PC-3 (cell line): ENCODE results near the gene IL1RAPL1. TPM values are rescaled to one million over a fixed set of nuclear protein-coding genes. Genes with fewer than 3 reads are reported as not detected.

Experiments used
- ATAC-seq: fragments of 200-7000 bp; cut with Tn5 transposase; 2 replicates; pipeline ENCODE4 v1.9.1; 2020; ENCODE audit warnings: mild to moderate bottlenecking, moderate library complexity
- BruUV-seq: library from RNA; stranded (reverse); fragments of 400-500 nt; replicated peaks from 2 replicates; lab custom pipeline; 2021; lab: Mats Ljungman, UMichigan
- CTCF ChIA-PET: fragments of 300-600 bp; sonication (Branson Sonifier 250); formaldehyde crosslinking; loops from one replicate; lab custom pipeline; 2022; ENCODE audit warnings: antibody characterized with exemption; lab: Charles Lee
- POLR2A ChIA-PET: fragments of 300-600 bp; sonication (Branson Sonifier 250); formaldehyde crosslinking; loops from one replicate; lab custom pipeline; 2022; ENCODE audit warnings: antibody characterized with exemption; ENCODE audit not compliant: unreplicated experiment; lab: Charles Lee
- DNase-seq: peaks from one replicate; pipeline ENCODE4 v3.0.0-alpha.2; 2015
- H2AFZ ChIP-seq: fragments of 300-600 bp; sonication (generic); 2 replicates; pipeline ENCODE4 v1.6.0; 2016; ENCODE audit warnings: antibody characterized with exemption, low read length
- H3F3A ChIP-seq: fragments of 300-600 bp; sonication (generic); one replicate; pipeline ENCODE4 v1.6.0; 2017; ENCODE audit warnings: antibody characterized with exemption, low read length, control low read depth, mild to moderate bottlenecking; ENCODE audit not compliant: unreplicated experiment
- H3K27ac ChIP-seq: fragments of 300-600 bp; sonication (generic); 2 replicates; pipeline ENCODE4 v1.5.1; 2016; ENCODE audit warnings: mild to moderate bottlenecking, low read length
- H3K27me3 ChIP-seq: fragments of 300-600 bp; sonication (generic); 2 replicates; pipeline ENCODE4 v1.6.1; 2016; ENCODE audit warnings: low read length, mixed read lengths
- H3K36me3 ChIP-seq: fragments of 300-600 bp; sonication (generic); 2 replicates; pipeline ENCODE4 v1.6.1; 2016; ENCODE audit warnings: low read depth, mixed run types, low read length, mixed read lengths
- H3K4me1 ChIP-seq: fragments of 300-600 bp; sonication (generic); 2 replicates; pipeline ENCODE4 v1.5.1; 2016; ENCODE audit warnings: low read length; ENCODE audit not compliant: insufficient read depth
- H3K4me2 ChIP-seq: fragments of 300-600 bp; sonication (generic); 2 replicates; pipeline ENCODE4 v1.6.0; 2016; ENCODE audit warnings: low read length
- H3K4me3 ChIP-seq: fragments of 300-600 bp; sonication (generic); 2 replicates; pipeline ENCODE4 v1.5.1; 2016; ENCODE audit warnings: mild to moderate bottlenecking, low read length, mixed read lengths
- H3K79me2 ChIP-seq: fragments of 300-600 bp; sonication (generic); 2 replicates; pipeline ENCODE4 v1.6.1; 2017; ENCODE audit warnings: low read length, mixed read lengths
- H3K9ac ChIP-seq: fragments of 300-600 bp; sonication (generic); 2 replicates; pipeline ENCODE4 v1.6.0; 2016; ENCODE audit warnings: mild to moderate bottlenecking, low read length
- H3K9me2 ChIP-seq: fragments of 300-600 bp; sonication (generic); replicated peaks from 2 replicates; pipeline ENCODE4 v1.6.1; 2016; ENCODE audit warnings: mixed run types, low read length, mixed read lengths
- H3K9me3 ChIP-seq: fragments of 300-600 bp; sonication (generic); 2 replicates; pipeline ENCODE4 v1.6.1; 2016; ENCODE audit warnings: low read length, mixed read lengths
- H4K20me1 ChIP-seq: fragments of 300-600 bp; sonication (generic); 2 replicates; pipeline ENCODE4 v1.6.1; 2016; ENCODE audit warnings: low read length, mixed read lengths
- CTCF ChIP-seq: fragments of 300-600 bp; sonication (generic); conservative IDR thresholded peaks from 2 replicates; pipeline ENCODE4 v1.5.1; 2017; ENCODE audit warnings: antibody characterized with exemption, low read depth, mild to moderate bottlenecking, low read length
- EZH2 ChIP-seq: fragments of 300-600 bp; sonication (generic); IDR thresholded peaks from one replicate; pipeline ENCODE4 v1.6.1; 2017; ENCODE audit warnings: antibody characterized with exemption, mild to moderate bottlenecking, low read length; ENCODE audit not compliant: unreplicated experiment
- EZH2phosphoT487 ChIP-seq: fragments of 300-600 bp; sonication (generic); IDR thresholded peaks from 2 replicates; pipeline ENCODE4 v1.6.1; 2018; ENCODE audit warnings: mild to moderate bottlenecking, antibody characterized with exemption, low read length, borderline replicate concordance
- intact Hi-C: fragments of 100-400 bp; cut with micrococcal nuclease; formaldehyde crosslinking; loops from 2 replicates; pipeline ENCODE4 v1.9.0; 2023
- total RNA-seq: library from RNA; depleted of rRNA; stranded (reverse); fragments of >200 nt; gene quantifications from 2 replicates; pipeline ENCODE4 v1.2.3, GENCODE V29; 2014

The IL1RAPL1 gene
- total RNA-seq, 1 experiment from 2014 or later, result 0.44 TPM

- no peak for TF ChIP-seq EZH2phosphoT487
- no peak for TF ChIP-seq EZH2
- Histone ChIP-seq H3K79me2 (no peaks in the 10 kb centered on the region), H3K9ac (no peak overlapping the region), H3K9me2 (no peaks in the 10 kb centered on the region), H3K4me1 (peaks cover 3% of the 10 kb centered on the region; the same call in 1 of the 2 replicates), H3K4me3 (no peak overlapping the region), H4K20me1 (no peaks in the 10 kb centered on the region), H3K4me2 (no peak overlapping the region), H3K9me3 (no peaks in the 10 kb centered on the region), H2AFZ (no peak overlapping the region), H3K27ac (no peak overlapping the region), H3F3A (no peaks in the 10 kb centered on the region), H3K27me3 (no peaks in the 10 kb centered on the region), H3K36me3 (no peaks in the 10 kb centered on the region)
- DNase-seq (no peak), ATAC-seq (no peak)
- intact Hi-C loops, result loop anchor here (10.0 kb wide), 1 partner anchor 377 kb away; no protein-coding TSS in a partner anchor
- ChIA-PET POLR2A (no interaction called here), CTCF (interaction anchor here (0.5 kb wide), 1 partner anchor 670 kb away, joined by 3 read pairs; no protein-coding TSS in a partner anchor)
- no TSS peak for BruUV-seq
Observed at GRCh38 chrX:29237972-29238371, 650.7 kb downstream of the IL1RAPL1 start.

GRCh38 chrX:29241809-29242208 is 654.6 kb downstream of the IL1RAPL1 start:
- TF ChIP-seq CTCF (no peak), EZH2phosphoT487 (no peak), EZH2 (no peak)
- H3K4me1 ChIP-seq, result peaks cover 3% of the 10 kb centered on the region; the same call in 1 of the 2 replicates
- intact Hi-C loops, result no loop called here
- no peak overlapping the region for H2AFZ ChIP-seq
- no peak for ATAC-seq
- H3K4me3 ChIP-seq, result no peak overlapping the region
- no peaks in the 10 kb centered on the region for H3K9me2 ChIP-seq
- no peaks in the 10 kb centered on the region for H3K9me3 ChIP-seq
- DNase-seq, result no peak
- POLR2A ChIA-PET, result no interaction called here
- BruUV-seq, result no TSS peak
- H3K9ac ChIP-seq, result no peak overlapping the region
- no peaks in the 10 kb centered on the region for H3K27me3 ChIP-seq
- no peaks in the 10 kb centered on the region for H3K79me2 ChIP-seq
- H4K20me1 ChIP-seq, result no peaks in the 10 kb centered on the region
- no peaks in the 10 kb centered on the region for H3F3A ChIP-seq
- H3K27ac ChIP-seq, result no peak overlapping the region
- H3K36me3 ChIP-seq, result no peaks in the 10 kb centered on the region
- CTCF ChIA-PET, result no interaction called here
- H3K4me2 ChIP-seq, result no peak overlapping the region

- Histone ChIP-seq H3K4me3 (no peak overlapping the region), H3K4me2 (no peak overlapping the region), H3K27ac (no peak overlapping the region), H3K9me3 (no peaks in the 10 kb centered on the region), H3K9ac (no peak overlapping the region), H3K4me1 (peaks cover 3% of the 10 kb centered on the region; the same call in 1 of the 2 replicates), H4K20me1 (no peaks in the 10 kb centered on the region), H3K79me2 (no peaks in the 10 kb centered on the region), H3F3A (no peaks in the 10 kb centered on the region), H2AFZ (no peak overlapping the region), H3K9me2 (no peaks in the 10 kb centered on the region), H3K27me3 (no peaks in the 10 kb centered on the region), H3K36me3 (no peaks in the 10 kb centered on the region)
- no TSS peak for BruUV-seq
- intact Hi-C loops, result no loop called here
- ATAC-seq, result no peak
- ChIA-PET POLR2A (no interaction called here), CTCF (no interaction called here)
- no peak for DNase-seq
- TF ChIP-seq EZH2, result no peak
- TF ChIP-seq EZH2phosphoT487, result no peak
- no peak for TF ChIP-seq CTCF
Observed at GRCh38 chrX:29242856-29243255, 655.6 kb downstream of the IL1RAPL1 start.
